Measurements from ENCODE around the gene EYA4.
A peak's percentile ranks its signal among the peaks of the same experiment; 100 is the strongest.

Gene EYA4

DNA sequence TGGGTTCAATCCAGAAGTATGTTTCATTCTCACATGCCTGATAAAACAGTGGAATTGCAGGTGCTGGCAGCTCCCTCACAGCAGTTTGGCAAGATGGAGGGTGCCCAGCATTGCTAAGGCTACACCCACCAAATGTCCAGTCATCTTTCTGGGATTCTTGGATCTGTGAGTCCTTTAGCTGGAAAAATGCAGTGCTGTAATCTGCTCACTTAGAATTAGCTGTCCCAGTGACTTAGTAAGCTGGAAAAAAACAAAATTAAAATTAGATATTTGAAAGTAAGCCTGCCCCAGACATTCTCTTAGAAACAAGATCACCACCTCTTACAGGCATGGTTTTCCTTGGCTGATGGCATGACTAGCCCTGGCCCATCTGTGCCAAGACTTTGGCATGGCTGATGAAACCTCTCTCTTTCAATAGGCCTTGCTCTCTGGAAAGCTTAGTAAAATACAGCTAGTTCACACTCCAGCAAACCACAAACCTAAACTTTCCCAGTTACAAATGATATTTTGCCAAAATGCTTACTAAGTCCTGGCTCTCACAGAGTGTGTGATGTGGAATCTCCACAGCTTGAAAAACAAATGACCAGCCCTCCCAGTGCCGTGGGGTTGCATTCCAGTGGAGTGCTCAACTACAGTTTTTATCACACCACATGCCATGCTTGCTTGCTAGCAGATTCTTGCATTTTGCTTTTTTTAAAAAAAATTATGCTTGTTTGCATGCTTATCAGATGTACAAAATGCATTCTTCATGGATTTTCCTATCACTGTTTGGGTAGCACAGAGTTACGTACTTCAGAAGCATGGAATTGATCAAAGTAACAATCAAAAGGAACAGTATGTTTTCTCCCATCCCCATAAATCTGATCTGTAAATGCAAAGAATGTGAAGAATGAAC is 261.5 kb downstream of the EYA4 start:
- TF ChIP-seq, protein P1, sequence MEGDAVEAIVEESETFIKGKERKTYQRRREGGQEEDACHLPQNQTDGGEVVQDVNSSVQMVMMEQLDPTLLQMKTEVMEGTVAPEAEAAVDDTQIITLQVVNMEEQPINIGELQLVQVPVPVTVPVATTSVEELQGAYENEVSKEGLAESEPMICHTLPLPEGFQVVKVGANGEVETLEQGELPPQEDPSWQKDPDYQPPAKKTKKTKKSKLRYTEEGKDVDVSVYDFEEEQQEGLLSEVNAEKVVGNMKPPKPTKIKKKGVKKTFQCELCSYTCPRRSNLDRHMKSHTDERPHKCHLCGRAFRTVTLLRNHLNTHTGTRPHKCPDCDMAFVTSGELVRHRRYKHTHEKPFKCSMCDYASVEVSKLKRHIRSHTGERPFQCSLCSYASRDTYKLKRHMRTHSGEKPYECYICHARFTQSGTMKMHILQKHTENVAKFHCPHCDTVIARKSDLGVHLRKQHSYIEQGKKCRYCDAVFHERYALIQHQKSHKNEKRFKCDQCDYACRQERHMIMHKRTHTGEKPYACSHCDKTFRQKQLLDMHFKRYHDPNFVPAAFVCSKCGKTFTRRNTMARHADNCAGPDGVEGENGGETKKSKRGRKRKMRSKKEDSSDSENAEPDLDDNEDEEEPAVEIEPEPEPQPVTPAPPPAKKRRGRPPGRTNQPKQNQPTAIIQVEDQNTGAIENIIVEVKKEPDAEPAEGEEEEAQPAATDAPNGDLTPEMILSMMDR (IDR thresholded peaks at IDR 0.05; ENCODE audit: low read depth, low read length), result no peak
- no peak overlapping the region for H3K4me3 ChIP-seq (ENCODE audit: low read depth, low read length)

GRCh38 chr6:133503336-133503729 is 262.2 kb downstream of the EYA4 start:
- TF ChIP-seq, protein P1 (IDR thresholded peaks at IDR 0.05; ENCODE audit: low read depth, low read length), result no peak
- no peak overlapping the region for H3K4me3 ChIP-seq (ENCODE audit: low read depth, low read length)

DNA sequence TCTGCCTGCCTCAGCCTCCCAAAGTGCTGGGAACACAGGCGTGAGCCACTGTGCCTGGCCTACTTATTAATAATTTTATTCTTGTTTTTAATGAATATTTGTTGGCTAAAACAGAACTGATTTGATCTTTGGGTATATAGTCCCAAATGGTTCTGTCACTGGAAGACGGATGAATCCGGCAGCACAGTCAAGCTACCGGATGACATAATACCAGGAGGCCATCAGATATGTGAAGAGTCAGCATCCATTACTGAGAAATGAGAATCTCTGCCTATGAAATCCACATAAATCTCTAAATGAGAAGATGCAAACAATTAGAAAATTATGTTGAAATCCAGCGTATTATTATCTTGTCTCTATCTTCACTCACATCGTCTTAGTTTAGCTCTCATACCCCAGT is 263.0 kb downstream of the EYA4 start:
- TF ChIP-seq, protein P1 (IDR thresholded peaks at IDR 0.05; ENCODE audit: low read depth, low read length), result no peak

GRCh38 chr6:133504761-133505160 is 263.6 kb downstream of the EYA4 start:
- no peak overlapping the region for H3K4me3 ChIP-seq (ENCODE audit: low read depth, low read length)
- TF ChIP-seq, protein P1 (IDR thresholded peaks at IDR 0.05; ENCODE audit: low read depth, low read length), result no peak

More for the DNA sequence above, 263.0 kb downstream of the EYA4 start:
- no peak overlapping the region for H3K4me3 ChIP-seq (ENCODE audit: low read depth, low read length)

GRCh38 chr6:133505681-133506080 is 264.5 kb downstream of the EYA4 start:
- H3K4me3 ChIP-seq (ENCODE audit: low read depth, low read length), result no peak overlapping the region
- TF ChIP-seq, protein P1 (IDR thresholded peaks at IDR 0.05; ENCODE audit: low read depth, low read length), result no peak

DNA sequence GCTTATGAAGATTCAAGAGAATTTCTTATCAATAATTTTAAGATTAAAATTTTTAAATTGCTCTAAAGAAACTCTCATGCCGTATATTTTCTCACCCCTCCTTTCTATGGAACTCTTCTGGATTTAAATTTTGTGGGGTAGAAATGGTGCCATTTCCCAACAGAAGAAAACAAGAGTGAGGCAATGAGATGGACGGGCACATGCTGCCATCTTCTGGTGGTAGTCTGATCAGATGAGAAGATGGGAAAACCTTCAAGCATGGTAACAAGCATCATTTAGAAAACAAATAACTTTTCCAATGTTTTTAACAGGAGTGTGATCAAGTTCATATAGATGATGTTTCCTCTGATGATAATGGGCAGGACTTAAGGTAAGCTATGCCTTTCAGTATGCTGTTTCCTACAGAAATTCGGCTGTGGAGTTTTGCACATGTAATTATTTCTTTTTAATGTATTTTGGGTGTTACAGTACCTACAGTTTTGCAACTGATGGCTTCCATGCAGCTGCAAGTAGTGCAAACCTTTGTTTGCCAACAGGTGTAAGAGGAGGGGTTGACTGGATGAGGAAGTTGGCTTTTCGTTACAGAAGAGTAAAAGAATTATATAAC is 271.4 kb downstream of the EYA4 start:
- H3K4me3 ChIP-seq (ENCODE audit: low read depth, low read length), result no peak overlapping the region
- TF ChIP-seq, protein P1 (IDR thresholded peaks at IDR 0.05; ENCODE audit: low read depth, low read length), result 0 out of 2 replicates have a peak, but pooled peaks have one; percentile 13

DNA sequence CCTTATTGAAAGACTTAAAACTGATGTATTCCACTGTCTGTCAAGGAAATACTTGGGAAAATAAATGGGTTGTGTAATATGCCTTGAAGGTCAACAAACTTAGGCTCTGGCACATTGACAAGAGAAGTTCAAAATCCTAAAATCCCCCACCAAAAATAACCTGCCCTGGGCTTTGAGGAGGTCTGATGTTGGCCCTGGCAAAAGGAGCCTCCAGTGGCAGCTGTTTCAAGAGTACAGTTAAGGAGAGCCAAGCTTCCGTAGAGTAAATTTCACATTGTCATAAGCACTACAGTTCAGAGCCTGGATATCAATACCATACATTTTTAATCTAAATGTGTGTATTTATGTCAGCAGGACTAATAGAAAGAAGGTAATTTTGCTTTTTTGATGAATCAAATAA is 282.7 kb downstream of the EYA4 start:
- TF ChIP-seq, protein P1 (IDR thresholded peaks at IDR 0.05; ENCODE audit: low read depth, low read length), result no peak

More for the DNA sequence above, 282.7 kb downstream of the EYA4 start:
- H3K4me3 ChIP-seq (ENCODE audit: low read depth, low read length), result no peak overlapping the region

All from WI38 (cell line).